GM13976 (cell line): ENCODE results near the gene PAPPA.

Experiments used
- DNase-seq: peaks from one replicate; pipeline ENCODE4 v3.0.0; 2012; ENCODE audit warnings: low spot score
- CTCF ChIP-seq: IDR thresholded peaks from 2 replicates; pipeline ENCODE4 v1.5.1; 2012; ENCODE audit warnings: borderline replicate concordance, mild to moderate bottlenecking; ENCODE audit not compliant: insufficient read depth; ENCODE audit errors: extremely low read depth, missing control alignments, control extremely low read depth
- in situ Hi-C: fragments of 300-500 bp; cut with MboI; formaldehyde crosslinking; loops from one replicate; pipeline ENCODE4 v1.12.0; 2022; ENCODE audit warnings: low sequenced_read_pairs, mixed read lengths, inconsistent platforms; ENCODE audit not compliant: unreplicated experiment

Gene PAPPA

GRCh38 chr9:116280529-116280928 is 126.9 kb downstream of the PAPPA start:
- no peak for TF ChIP-seq CTCF
- no peak for DNase-seq
- in situ Hi-C loops = no loop called here

DNA sequence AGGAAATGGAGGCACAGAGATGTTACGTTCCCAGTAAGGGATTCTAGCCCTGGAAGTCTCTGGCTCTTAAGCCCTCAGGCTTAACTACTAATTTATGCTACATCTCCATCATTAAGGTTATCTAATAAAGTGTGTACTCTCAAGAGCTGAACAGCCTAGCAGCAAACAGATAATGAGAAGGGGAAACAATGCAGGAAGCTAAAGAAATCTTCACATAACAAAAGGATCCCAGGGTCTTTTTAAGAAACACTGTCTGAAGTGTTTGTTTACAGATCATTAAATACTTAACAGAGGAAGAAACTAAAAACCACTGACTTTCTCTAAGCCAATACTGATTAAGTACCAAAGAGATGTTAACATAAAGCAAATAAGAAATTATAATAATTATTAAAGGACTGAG is 129.0 kb downstream of the PAPPA start:
- in situ Hi-C loops = no loop called here
- DNase-seq = no peak
- TF ChIP-seq CTCF = no peak

GRCh38 chr9:116284518-116284917 is 130.9 kb downstream of the PAPPA start:
- TF ChIP-seq CTCF = no peak
- in situ Hi-C loops = no loop called here
- DNase-seq = no peak

DNA sequence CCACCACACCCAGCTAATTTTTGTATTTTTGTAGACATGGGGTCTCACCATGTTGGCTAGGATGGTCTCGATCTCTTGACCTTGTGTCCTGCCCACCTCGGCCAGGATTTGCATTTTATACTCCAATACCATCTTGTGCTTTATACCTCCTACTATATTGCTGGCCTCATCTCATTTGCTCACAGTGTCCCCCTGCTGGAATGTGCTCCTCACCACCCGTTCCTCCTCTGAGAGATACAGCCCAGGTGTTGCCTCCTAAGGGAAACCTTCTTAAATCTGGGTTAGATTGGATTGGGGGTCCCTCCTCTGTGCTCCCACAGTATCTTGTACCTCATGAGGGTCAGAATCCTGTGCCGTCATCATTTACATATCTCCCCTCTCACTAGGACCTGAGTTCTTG is 131.7 kb downstream of the PAPPA start:
- DNase-seq = no peak
- in situ Hi-C loops = no loop called here
- TF ChIP-seq CTCF = no peak

GRCh38 chr9:116286297-116286696 is 132.7 kb downstream of the PAPPA start:
- in situ Hi-C loops = no loop called here
- TF ChIP-seq CTCF = no peak
- DNase-seq = no peak

DNA sequence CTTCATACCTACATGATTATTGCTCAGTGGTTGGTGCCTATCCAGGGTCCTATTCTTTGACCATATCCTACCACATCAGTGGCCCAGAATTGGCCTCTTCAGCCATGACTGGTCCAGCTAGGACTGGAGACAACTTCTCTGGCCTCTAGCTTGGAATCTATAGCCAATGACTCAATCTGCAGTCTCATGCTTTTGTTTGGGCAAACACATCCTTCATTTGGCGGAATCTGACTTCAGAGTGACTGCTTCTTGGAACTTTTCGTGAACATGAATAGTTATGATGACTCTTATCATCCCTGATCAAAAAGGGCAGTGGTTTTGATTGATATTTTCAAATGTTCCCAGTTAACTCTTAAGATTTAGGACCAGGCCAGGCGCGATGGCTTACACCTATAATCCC is 134.1 kb downstream of the PAPPA start:
- DNase-seq = no peak
- in situ Hi-C loops = no loop called here
- TF ChIP-seq CTCF = no peak

GRCh38 chr9:116288658-116289057 is 135.1 kb downstream of the PAPPA start:
- no peak for TF ChIP-seq CTCF
- in situ Hi-C loops = no loop called here

More at GRCh38 chr9:116288658-116289057, 135.1 kb downstream of the PAPPA start:
- DNase-seq = no peak
